ENCODE measurements around the gene TMED4.

Gene TMED4

DNA sequence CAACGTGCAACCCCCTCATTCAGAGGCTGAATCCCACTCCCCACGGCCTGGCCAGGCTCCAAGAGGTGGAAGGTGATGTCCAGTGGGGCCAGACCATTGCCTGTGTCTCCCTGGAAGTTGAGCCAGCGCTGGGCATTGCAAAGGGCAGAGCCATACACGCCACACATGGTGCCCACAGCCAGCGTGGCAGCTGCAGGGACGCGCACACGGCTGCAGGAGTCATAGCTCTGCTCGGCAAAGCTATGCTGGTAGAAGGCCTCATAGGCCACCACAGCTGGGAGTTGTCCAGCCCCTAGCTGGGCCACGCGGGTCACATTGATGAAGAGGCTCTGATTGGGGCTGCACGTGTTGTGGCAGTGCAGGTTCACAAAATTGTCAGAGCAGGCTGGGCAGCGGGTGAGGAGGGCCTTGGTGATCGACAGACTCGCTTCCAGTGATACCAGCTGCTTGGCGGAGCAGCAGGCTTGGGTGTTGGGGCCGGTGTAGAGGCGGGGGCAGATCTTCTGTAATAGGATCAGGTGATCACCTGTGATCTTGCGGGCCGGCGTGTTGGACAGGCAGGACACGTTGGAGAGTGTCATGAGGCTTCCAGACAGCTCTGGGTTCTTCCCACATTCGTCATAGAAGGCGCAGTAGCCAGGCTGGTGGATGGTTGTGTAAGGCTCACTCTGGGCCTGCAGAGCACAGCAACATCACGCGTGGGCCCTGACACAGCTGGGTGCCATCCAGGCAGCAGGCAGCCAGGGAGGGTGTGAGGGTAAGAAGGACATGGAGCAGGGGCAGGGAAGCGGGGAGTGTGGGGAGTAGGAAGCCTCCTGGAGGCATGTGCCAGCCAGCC, 42.1 kb downstream of the TMED4 start:
- no peak for DNase-seq (ENCODE audit: low read depth)

DNA sequence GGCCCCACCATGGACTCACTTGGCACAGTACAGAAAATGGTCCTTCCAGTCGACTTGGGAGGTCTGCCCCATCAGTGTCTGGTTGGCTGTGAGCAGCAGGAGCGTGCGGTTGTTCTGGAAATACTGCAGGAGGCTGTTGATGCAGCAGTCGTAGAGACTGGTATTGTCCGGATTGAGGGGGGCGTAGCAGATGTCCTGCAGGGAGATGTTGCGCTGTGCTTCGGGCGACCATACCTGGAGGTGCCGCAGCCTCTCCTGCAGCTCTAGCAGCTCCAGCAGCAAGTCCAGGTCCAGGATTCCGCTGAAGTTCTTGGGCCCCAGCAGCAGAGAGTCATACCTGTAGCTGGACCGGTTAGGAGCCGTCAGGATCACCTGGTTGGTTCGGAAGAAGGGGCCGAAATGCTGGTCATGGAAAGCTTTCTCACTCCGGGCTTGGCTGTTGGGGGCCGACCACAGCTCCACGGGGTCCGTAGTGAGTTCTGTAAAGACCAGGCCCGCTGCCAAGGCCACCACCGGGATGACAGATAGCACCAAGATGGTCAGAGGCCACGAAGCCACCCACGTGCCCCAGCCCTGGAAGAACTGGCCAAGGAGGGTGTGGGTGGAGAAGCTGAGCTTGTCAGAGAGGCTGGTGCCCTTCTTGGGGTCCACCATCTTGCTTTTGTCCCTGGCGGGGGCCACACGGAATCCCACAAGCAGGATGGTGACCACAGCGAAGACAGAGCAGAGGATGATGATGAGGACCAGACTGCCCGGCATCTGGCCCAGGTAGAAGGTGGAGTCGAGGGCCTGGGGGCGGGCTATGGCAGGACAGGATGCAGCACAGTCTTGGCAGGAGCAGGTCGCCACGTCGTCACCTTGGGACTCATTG, 43.0 kb downstream of the TMED4 start:
- no peak for DNase-seq (ENCODE audit: low read depth)

DNA sequence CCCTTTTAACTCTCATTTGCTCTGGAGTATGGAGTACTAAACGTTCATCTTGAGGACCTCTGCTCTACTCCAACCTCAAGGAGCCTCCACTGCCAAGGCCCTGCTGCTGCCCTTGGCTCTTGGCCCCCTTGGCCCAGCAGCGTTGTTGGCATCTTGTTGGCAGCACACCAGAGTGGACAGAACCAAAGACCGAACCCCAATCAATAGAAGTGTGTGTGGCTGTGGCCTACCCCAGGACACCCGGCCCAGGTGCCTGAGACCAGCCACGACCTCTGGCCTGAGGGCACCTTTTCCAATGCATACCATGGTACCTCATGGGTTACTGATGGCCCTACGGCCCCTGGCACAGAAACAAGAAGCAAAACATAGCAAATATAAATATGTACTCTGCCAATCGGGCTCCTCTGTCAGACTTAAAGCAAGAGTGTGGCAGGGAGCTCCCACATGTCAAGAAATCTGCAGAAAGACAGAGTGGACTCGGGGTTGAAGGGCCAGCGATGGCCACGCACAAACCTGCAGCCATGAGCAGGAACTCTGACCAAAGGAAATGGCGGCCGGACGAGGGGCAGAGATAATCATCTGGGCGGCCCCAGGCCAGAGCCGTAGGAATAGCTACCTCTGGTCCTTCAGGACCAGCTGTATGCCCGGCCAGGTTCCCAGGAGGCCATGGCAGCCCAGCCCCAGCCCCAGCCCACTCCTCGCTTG, 43.8 kb downstream of the TMED4 start:
- DNase-seq (ENCODE audit: low read depth): no peak

DNA sequence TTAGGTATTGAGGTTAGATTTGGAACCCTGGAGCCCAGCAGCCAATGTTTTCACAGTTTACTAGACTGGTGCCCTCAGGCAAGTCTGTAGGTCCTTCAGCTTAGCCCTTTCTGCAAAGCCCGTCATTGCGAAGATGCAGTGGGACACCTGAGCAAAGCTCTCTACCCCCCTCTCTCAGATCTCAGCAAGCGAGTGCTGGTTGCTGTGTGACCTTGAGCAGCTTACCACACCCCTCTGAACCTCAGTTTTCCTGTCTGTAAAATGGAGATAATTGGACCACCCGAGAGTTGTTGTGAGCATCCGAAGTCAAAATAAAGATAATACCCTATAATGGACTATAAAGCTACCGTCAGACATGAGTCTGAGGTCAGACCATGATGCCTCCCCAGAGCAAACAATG, 44.6 kb downstream of the TMED4 start:
- no peak for DNase-seq (ENCODE audit: low read depth)

GRCh38 chr7:44536090-44536489, 45.9 kb downstream of the TMED4 start:
- no peak for DNase-seq (ENCODE audit: low read depth)

DNA sequence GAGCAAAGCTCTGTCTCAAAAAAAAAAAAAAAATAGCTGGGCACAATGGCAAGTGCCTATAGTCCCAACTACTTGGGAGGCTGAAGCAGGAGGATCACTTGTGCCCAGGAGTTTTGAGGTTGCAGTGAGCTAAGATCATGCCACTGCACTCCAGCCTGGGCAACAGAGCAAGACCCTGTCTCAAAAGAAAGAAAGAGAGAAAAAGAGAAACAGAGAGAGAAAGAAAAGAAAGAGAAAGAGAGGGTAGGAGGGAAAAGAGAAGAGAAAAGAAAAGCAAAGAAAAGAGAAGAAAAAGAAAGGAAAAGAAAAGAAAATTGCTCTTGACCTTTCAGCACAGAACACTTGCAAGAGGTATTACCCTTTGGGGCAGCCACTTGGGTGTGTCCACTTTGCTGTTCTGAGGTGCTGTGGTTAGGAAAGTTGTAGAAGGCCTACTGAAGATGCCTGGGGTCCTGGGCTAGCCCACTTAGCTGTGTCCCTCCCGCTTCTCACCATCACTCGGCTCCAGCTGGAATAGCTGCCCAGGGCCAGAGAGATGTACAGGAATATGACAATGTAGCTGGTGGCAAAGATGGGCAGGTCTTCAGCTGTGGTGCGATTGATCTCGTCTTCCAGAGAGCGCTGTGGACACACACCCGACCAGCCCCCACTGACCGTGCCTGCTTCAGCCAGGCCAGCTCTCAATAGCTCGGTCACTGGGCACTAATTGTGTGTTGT, 46.5 kb downstream of the TMED4 start:
- DNase-seq (ENCODE audit: low read depth): no peak

DNA sequence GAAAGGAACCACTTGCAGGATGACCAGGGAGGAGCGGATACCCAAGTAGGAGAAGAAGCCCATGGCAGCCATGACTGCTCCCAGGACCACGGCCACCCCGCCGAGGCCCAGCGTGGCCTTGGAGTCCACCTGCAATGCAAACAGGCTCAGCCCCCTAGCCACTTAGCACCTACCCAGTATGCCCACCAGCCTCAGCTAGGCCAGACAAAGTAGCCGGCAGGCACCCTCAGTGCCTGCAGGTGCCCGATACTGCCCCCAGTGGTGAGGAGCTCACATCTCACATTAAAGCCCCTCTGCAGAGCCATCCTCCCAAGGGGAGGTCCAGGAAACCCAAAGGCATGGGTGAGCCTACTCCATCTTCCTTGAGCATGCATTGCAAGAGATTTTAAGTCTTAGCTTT, 47.5 kb downstream of the TMED4 start:
- DNase-seq (ENCODE audit: low read depth): peak; percentile 5

GRCh38 chr7:44534087-44534486, 47.9 kb downstream of the TMED4 start:
- DNase-seq (ENCODE audit: low read depth): no peak

- DNase-seq (ENCODE audit: low read depth): no peak
These were observed 48.6 kb downstream of the TMED4 start for GRCh38 chr7:44533301-44534055.

GRCh38 chr7:44531421-44532380, 50.3 kb downstream of the TMED4 start:
- DNase-seq (ENCODE audit: low read depth): no peak

DNA sequence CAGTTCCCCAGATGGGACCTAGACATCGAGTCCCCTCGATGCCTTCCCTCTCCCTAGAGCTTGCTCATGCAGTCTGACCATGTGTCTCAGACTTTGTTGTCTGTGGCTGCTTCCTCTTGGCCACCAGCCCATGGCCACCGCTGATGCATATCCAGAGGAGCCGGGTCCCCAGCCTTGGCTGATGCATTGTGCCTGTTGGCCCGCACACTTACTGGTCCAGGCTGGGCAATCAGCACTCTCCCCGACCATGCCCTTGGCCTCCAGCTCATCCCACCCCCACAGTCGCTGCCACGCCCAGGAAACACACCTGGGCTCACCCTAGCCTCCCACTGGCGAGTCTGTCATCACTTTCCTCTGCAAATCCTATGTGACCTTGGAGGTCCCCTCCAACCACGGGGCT, 51.0 kb downstream of the TMED4 start:
- no peak for DNase-seq (ENCODE audit: low read depth)

Measured in activated T-helper 1 cell treated with Interleukin-2 at 50 U/mL for 16 hours (primary cell).